Adipocyte (in vitro differentiated cells): ENCODE data around the gene PACSIN1.

Experiments
- DNase-seq: peaks from one replicate; pipeline ENCODE4 v3.0.0-alpha.2; 2015; ENCODE audit warnings: low read depth
- H3K27me3 ChIP-seq: replicated peaks from 2 replicates; pipeline ENCODE4 v1.7.0; 2013; ENCODE audit warnings: mild to moderate bottlenecking, low read length, moderate library complexity; ENCODE audit not compliant: control insufficient read depth, insufficient read depth
- H3K36me3 ChIP-seq: 2 replicates; pipeline ENCODE4 v1.7.0; 2013; ENCODE audit warnings: low read length, mild to moderate bottlenecking, moderate library complexity; ENCODE audit not compliant: control insufficient read depth, insufficient read depth, severe bottlenecking
- H3K4me1 ChIP-seq: 2 replicates; pipeline ENCODE4 v1.7.0; 2013; ENCODE audit warnings: mild to moderate bottlenecking, low read length, moderate library complexity; ENCODE audit not compliant: control insufficient read depth, insufficient read depth
- H3K4me3 ChIP-seq: 2 replicates; pipeline ENCODE4 v1.7.0; 2013; ENCODE audit warnings: mild to moderate bottlenecking, low read length, moderate library complexity
- H3K9ac ChIP-seq: 2 replicates; pipeline ENCODE4 v1.7.0; 2013; ENCODE audit warnings: mild to moderate bottlenecking, low read length, moderate library complexity
- H3K9me3 ChIP-seq: 2 replicates; pipeline ENCODE4 v1.7.0; 2013; ENCODE audit warnings: mild to moderate bottlenecking, low read length, moderate library complexity; ENCODE audit not compliant: control insufficient read depth

PACSIN1 gene

DNA sequence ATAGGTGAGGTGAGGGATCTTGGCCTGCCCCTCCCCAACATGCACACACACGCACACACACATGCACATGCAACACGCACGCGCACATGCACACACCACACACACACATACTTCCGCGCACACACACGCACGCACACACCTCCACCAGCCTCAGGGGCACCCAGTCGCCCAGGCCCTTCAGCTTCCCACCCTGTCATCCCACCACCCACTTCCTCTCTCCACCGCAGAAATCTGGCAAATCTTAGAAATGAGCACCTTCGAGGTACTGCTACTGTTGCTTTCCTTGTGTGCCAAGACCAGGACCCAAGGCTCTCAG is 89.1 kb downstream of the PACSIN1 start:
- no peak for DNase-seq
- H3K4me1 ChIP-seq = no peaks in the 10 kb centered on the region
- H3K4me3 ChIP-seq = no peak overlapping the region
- H3K27me3 ChIP-seq = peaks cover 18% of the 10 kb centered on the region
- H3K9ac ChIP-seq = no peak overlapping the region
- H3K9me3 ChIP-seq = peaks cover 10% of the 10 kb centered on the region
- no peaks in the 10 kb centered on the region for H3K36me3 ChIP-seq

DNA sequence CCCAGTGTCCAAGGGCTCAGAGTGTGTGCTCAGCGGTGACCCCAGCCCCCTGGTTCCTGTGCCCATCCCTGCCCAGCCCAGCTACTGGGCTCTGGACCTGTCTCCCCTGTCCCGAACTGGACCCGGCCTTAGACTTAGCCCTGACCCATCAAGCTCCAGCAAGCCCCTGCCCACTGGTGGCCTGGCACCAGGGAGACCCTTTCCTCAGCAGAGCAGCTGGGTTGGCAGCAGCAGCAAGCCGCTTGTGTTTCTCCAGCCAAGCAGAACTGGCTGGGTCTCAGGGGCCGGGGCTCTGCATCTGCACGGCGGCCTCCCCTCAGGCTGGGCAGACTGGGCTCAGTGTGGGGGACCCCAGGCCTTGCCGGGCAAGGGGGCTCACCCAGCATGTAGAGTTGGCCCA is 89.5 kb downstream of the PACSIN1 start:
- no peak for DNase-seq
- no peak overlapping the region for H3K4me3 ChIP-seq
- no peak overlapping the region for H3K9ac ChIP-seq
- peaks cover 10% of the 10 kb centered on the region for H3K9me3 ChIP-seq
- peaks cover 16% of the 10 kb centered on the region for H3K27me3 ChIP-seq
- H3K4me1 ChIP-seq = no peaks in the 10 kb centered on the region
- no peaks in the 10 kb centered on the region for H3K36me3 ChIP-seq

DNA sequence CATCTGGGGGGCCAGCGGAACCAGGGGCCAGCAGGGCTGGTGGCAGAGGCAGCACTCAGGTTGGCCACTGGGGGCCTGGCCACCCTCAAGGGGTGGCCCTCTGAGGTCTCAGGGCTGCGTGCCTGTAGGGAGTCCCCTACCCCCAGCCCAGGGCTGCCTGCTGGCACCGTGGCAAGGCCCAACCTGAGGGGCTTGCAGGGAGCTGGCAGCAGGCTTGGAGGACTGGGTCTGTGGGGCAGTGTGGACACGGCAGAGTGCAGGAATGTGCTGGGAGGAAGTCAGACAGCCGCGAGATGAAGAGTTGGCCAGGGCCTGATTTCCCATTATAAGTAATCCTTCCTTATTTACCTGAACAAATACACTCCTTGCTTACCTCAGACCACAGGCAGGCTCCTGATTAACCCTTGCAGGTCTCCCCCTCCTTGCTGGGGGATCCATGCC is 90.2 kb downstream of the PACSIN1 start, which contains the start of gene SPDEF:
Gene SPDEF (minus strand): TSS at position 299 of the 441 bp plus-strand sequence. CDS start 11,874 bp downstream, outside the sequence.
- no peak for DNase-seq
- peaks cover 13% of the 10 kb centered on the region for H3K27me3 ChIP-seq
- no peak within 1 kb of the TSS for H3K4me3 ChIP-seq
- H3K4me1 ChIP-seq = no peaks in the 10 kb centered on the region
- peaks cover 10% of the 10 kb centered on the region for H3K9me3 ChIP-seq
- H3K9ac ChIP-seq = no peak within 1 kb of the TSS
- no peaks in the 10 kb centered on the region for H3K36me3 ChIP-seq

DNA sequence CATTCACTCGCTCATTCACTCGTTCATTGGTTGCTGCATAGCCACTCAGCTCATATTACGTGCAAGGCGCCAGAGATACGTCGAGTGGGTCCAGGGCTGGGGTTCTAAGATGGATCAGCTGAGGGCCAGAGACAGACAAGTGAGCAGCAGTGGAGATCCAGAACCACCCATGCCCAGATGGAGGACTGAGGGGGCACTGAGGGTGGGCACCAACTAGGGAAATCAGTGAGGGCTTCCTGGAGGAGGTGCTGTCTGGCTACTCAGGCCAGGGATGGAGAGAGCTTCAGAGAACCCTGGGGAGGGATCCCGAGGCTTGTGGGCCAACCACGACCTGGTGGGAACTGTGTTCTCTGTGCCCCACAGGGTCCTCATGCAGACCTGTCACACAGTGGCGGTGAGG is 90.6 kb downstream of the PACSIN1 start:
- no peak for DNase-seq
- no peak overlapping the region for H3K9ac ChIP-seq
- no peak overlapping the region for H3K4me3 ChIP-seq
- no peaks in the 10 kb centered on the region for H3K36me3 ChIP-seq
- H3K9me3 ChIP-seq = peaks cover 10% of the 10 kb centered on the region
- H3K27me3 ChIP-seq = peaks cover 8% of the 10 kb centered on the region
- no peaks in the 10 kb centered on the region for H3K4me1 ChIP-seq

DNA sequence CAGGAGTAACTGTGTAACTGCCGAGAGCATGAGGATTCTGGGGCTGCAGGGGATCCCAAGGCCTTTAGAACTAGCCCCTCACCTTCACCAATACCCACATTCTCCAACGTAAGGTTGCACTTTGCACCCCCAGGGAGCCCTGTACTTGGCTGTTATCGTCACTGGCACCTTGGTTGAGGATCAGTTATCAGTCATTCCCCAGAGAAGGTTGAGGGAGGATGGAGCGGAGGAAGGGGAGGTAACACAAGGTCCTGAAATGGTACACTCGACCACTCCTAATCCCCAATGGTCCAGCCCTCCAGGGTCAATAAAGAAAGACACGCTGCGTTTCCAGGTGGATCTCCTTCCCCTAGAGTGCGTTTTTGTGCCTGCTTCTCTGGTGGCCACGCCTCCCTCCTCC is 91.4 kb downstream of the PACSIN1 start:
- no peak overlapping the region for H3K4me3 ChIP-seq
- H3K9ac ChIP-seq = no peak overlapping the region
- H3K9me3 ChIP-seq = peaks cover 10% of the 10 kb centered on the region
- peaks cover 7% of the 10 kb centered on the region for H3K27me3 ChIP-seq
- no peak for DNase-seq
- H3K36me3 ChIP-seq = no peaks in the 10 kb centered on the region
- no peaks in the 10 kb centered on the region for H3K4me1 ChIP-seq

DNA sequence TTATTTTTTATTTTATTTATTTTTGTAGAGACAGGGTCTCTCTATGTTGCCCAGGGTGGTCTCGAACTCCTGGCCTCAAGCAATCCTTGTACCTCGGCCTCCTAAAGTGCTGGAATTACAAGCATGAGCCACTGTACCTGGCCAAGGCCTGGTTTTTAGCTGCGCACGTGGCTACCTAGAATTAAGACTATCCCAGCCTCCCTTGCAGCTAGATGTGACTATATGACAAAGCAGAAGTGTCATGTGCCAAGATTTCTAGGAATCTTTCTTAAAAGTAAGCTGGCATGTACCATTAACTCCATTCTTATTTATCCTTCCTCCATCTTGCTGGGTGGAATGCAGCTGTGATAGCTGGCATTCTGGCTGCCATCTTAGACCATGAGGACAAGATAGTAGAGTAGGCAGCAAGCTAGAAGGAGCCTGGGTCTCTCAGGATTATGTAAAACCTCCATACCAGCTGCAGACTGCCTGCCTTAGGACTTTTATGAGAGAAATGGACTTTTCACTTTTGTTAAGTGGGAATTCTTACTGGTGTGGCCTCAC is 92.4 kb downstream of the PACSIN1 start:
- H3K9me3 ChIP-seq = peaks cover 10% of the 10 kb centered on the region
- H3K27me3 ChIP-seq = no peaks in the 10 kb centered on the region
- no peak overlapping the region for H3K4me3 ChIP-seq
- H3K36me3 ChIP-seq = no peaks in the 10 kb centered on the region
- no peaks in the 10 kb centered on the region for H3K4me1 ChIP-seq
- DNase-seq = no peak
- H3K9ac ChIP-seq = no peak overlapping the region

DNA sequence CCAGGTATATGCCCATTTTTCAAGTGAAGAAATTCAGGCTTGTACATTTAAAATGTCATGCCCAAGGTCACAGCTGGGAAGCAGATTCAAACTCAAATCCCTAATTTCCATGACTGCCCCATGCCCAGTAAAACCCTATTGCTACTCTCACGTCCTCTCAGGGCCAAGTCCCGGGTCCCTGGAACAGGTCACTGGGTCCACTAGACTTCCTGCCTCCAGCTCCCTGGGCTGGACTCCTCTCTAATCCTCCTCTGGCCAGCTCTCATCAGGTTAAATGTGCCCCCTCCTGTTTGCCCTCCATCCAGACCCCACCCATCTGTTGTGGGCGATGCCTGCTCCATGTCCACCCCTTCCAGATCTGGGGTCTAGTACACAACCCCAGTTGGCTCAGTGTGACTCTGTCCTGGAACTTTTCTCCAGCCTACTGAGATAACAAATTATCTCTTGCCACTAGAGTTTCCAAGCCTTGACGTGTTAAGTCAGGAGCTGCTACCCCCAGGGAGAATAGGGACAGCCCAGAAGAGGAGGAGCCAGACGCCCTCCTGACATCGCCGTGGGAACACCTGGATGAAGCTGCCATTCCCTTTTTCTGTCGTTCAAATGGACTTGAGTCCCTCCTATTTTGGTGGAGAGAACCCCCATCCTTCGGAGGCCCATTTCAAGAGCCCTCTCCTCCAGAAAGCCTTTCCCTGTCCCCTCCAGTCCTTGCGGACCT is 93.9 kb downstream of the PACSIN1 start:
- no peak overlapping the region for H3K4me3 ChIP-seq
- peaks cover 10% of the 10 kb centered on the region for H3K9me3 ChIP-seq
- H3K27me3 ChIP-seq = peaks cover 7% of the 10 kb centered on the region
- H3K4me1 ChIP-seq = no peaks in the 10 kb centered on the region
- no peak for DNase-seq
- H3K36me3 ChIP-seq = no peaks in the 10 kb centered on the region
- H3K9ac ChIP-seq = no peak overlapping the region

DNA sequence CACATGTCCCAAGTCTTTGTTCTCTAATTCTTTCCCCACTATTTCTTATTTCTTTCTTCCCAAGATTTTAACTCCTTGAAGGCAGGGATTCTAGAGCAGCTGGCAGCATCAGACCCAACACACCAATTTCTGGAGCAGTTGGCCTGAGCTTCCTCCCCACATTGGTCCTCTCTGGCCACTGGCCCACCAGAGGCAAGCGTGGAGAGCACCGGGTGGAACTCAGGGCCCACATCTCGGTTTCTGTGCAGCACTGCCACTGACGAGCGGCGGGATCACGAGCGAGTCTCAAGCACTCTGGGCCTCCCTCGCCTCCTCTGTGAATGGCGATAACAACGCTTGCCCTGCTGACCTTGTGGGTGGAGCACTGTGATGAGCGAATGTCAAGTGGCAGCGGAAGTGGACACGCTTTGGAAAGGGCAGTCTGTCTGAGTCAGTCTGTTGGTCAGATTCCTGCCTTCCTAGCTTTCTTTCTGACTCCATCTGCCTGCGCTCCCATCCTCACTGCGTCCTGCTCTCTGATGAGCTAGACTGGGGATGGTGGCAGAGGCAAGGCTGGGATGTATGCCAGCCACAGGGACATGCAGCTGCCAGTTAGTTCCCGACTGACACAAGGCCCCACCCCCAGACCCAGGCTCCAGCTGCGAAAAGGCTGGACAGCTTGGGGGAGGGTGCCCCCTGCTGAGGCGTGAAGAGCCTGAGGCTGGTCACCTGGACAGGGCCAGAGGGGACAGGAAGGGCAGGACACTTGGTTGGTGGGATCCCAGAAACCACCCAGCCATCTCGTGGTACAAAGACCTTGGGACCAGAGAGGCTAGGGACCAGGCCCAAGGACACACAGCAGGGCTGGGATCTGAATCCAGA is 94.7 kb downstream of the PACSIN1 start:
- no peak for DNase-seq
- no peak overlapping the region for H3K9ac ChIP-seq
- no peak overlapping the region for H3K4me3 ChIP-seq
- peaks cover 12% of the 10 kb centered on the region for H3K27me3 ChIP-seq
- peaks cover 10% of the 10 kb centered on the region for H3K9me3 ChIP-seq
- H3K4me1 ChIP-seq = no peaks in the 10 kb centered on the region
- no peaks in the 10 kb centered on the region for H3K36me3 ChIP-seq

DNA sequence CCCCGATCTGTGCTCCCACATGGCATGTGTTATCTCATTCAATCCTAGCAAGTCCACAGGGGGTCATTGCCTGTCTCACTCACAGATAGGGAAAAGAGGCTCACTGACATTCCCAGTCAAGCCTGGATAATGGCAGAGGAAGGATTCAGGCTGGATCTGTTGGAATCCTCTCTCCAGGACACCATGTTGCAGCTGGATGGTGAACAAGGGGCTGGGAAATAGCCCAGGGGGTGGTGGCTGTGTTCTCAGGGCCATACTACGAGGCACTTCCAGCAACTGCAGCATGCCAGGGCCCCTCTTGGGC is 95.3 kb downstream of the PACSIN1 start:
- H3K9ac ChIP-seq = no peak overlapping the region
- DNase-seq = no peak
- no peaks in the 10 kb centered on the region for H3K36me3 ChIP-seq
- H3K27me3 ChIP-seq = peaks cover 12% of the 10 kb centered on the region
- no peaks in the 10 kb centered on the region for H3K4me1 ChIP-seq
- H3K9me3 ChIP-seq = peaks cover 10% of the 10 kb centered on the region
- H3K4me3 ChIP-seq = no peak overlapping the region

DNA sequence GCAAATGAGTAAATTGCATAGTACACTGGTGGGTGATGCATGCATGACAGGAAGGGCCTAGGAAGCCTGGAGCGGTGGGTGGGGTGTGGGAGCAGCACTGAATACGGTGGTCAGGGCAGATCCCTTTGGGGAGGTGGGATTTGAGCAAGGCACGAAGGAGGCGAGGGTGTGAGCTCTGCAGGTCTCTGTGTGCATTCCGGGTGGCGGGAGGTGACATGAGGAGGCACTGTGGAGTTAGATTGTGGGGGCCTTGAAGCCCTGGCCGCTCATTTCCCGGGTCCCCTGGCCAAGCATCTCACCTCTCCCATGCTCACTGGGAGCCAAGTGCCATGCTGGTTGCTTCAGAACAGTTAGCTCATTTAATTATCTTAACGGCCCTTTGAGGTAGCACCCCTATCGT is 96.5 kb downstream of the PACSIN1 start:
- DNase-seq = no peak

DNA sequence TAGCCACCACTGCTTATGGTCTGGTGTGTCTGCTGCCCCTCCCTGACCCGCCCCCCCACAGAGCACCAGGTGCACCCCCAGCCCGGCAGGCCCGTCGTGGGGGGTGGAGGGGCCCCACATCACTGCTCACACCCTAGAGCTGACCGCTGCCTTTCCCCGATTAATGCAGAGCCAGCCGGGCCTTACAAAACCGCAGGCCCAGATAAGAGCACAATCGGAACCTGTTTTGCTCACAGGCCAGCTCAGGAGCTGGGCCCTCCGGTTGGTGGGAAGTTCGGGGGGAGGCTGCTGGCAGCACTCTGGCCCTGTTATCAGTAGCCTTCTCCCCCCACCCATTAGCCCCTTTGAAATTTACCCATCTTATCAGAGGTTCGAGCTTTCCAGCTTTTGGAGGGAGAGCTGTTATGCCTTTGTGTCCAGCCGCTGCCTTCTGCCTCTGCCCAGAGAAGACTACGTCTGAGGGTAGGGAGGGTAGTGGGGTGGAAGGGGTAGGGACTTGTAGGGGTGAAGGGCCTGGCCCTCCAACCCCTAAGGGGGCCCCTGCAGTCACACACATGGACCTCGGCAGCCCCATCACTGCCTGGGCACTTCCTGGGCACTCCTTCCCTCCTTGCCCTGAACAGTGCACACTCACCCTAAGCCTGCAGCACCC is 97.1 kb downstream of the PACSIN1 start:
- peaks cover 10% of the 10 kb centered on the region for H3K9me3 ChIP-seq
- H3K9ac ChIP-seq = no peak overlapping the region
- no peaks in the 10 kb centered on the region for H3K4me1 ChIP-seq
- H3K27me3 ChIP-seq = peaks cover 12% of the 10 kb centered on the region
- no peaks in the 10 kb centered on the region for H3K36me3 ChIP-seq
- no peak overlapping the region for H3K4me3 ChIP-seq
- DNase-seq = no peak

More for the DNA sequence above, 96.5 kb downstream of the PACSIN1 start:
- Histone ChIP-seq H3K27me3 (peaks cover 12% of the 10 kb centered on the region), H3K4me3 (no peak overlapping the region), H3K9ac (no peak overlapping the region), H3K36me3 (no peaks in the 10 kb centered on the region), H3K9me3 (peaks cover 10% of the 10 kb centered on the region), H3K4me1 (no peaks in the 10 kb centered on the region)
